Colonic mucosa (tissue), 4 donors: Measurements from ENCODE around the gene MARCHF11. TPM values are rescaled to one million over a fixed set of nuclear protein-coding genes. Genes with fewer than 3 reads are reported as not detected.

Experiments
- DNase-seq: peaks from one replicate; pipeline ENCODE4 v3.0.0-alpha.2; 2020
- H3K27ac ChIP-seq: fragments of 200-600 bp; one replicate; pipeline ENCODE4 v1.8.0; 2021
- H3K27me3 ChIP-seq: fragments of 200-600 bp; one replicate; pipeline ENCODE4 v1.8.0; 2021
- H3K36me3 ChIP-seq: fragments of 200-600 bp; one replicate; pipeline ENCODE4 v1.8.0; 2021
- H3K4me1 ChIP-seq: fragments of 200-600 bp; one replicate; pipeline ENCODE4 v1.8.0; 2021; ENCODE audit warnings: mild to moderate bottlenecking
- H3K4me3 ChIP-seq: fragments of 200-600 bp; one replicate; pipeline ENCODE4 v1.8.0; 2021
- H3K9ac ChIP-seq, 2 donors: one replicate each; pipeline ENCODE4 v1.7.0; 2013; ENCODE audit warnings: control low read depth in 2 of 2, low read depth in 2 of 2, low read length in 2 of 2
- H3K9me3 ChIP-seq: fragments of 200-600 bp; one replicate; pipeline ENCODE4 v1.8.0; 2021
- CTCF ChIP-seq: fragments of 200-600 bp; IDR thresholded peaks from one replicate; pipeline ENCODE4 v1.8.0; 2022; ENCODE audit warnings: antibody characterized with exemption, mild to moderate bottlenecking
- intact Hi-C: fragments of 100-400 bp; cut with DNase I; formaldehyde crosslinking; loops from one replicate; pipeline ENCODE4 v1.14.1; 2022
- total RNA-seq, 2 donors: library from RNA; stranded (reverse); fragmentation: NEBNext Ultra II Directional in 1 of 2; extraction: Animal tissue kit (Norgen Biotek cat#: 25700) in 1 of 2; gene quantifications; one replicate each; pipeline ENCODE4 v1.2.1, GENCODE V29; 2021
- donor health status: healthy.
- donor health status: DM: no; HTN: no; CAD: no.
- donor health status: DM: no; HTN: no; CAD: no.

The MARCHF11 gene
- total RNA-seq, 2 donors from 2014 or later = not detected

- H3K27ac ChIP-seq = no peak overlapping the region
- intact Hi-C loops = no loop called here
- no peak for TF ChIP-seq CTCF
- H3K4me1 ChIP-seq = no peaks in the 10 kb centered on the region
- H3K9me3 ChIP-seq = no peaks in the 10 kb centered on the region
- no peaks in the 10 kb centered on the region for H3K27me3 ChIP-seq
- H3K9ac ChIP-seq = no peak overlapping the region
- no peak overlapping the region for H3K4me3 ChIP-seq
- no peak for DNase-seq
- H3K36me3 ChIP-seq = no peaks in the 10 kb centered on the region
Measured at GRCh38 chr5:16067415-16067814, 112.2 kb downstream of the MARCHF11 start.

- intact Hi-C loops = no loop called here
- no peaks in the 10 kb centered on the region for H3K9me3 ChIP-seq
- no peaks in the 10 kb centered on the region for H3K27me3 ChIP-seq
- DNase-seq = no peak
- H3K27ac ChIP-seq = no peak overlapping the region
- no peaks in the 10 kb centered on the region for H3K4me1 ChIP-seq
- H3K9ac ChIP-seq = no peak overlapping the region
- TF ChIP-seq CTCF = no peak
- H3K4me3 ChIP-seq = no peak overlapping the region
- H3K36me3 ChIP-seq = no peaks in the 10 kb centered on the region
Measured at GRCh38 chr5:16066810-16067209, 112.8 kb downstream of the MARCHF11 start.

- intact Hi-C loops = no loop called here
- Histone ChIP-seq H3K4me3 (no peak overlapping the region), H3K27me3 (no peaks in the 10 kb centered on the region), H3K9ac (no peak overlapping the region), H3K36me3 (no peaks in the 10 kb centered on the region), H3K4me1 (no peaks in the 10 kb centered on the region), H3K27ac (no peak overlapping the region), H3K9me3 (no peaks in the 10 kb centered on the region)
- no peak for DNase-seq
- TF ChIP-seq CTCF = no peak
Measured at GRCh38 chr5:16066320-16066719, 113.3 kb downstream of the MARCHF11 start.

GRCh38 chr5:16065831-16066230, 113.8 kb downstream of the MARCHF11 start:
- H3K9ac ChIP-seq = no peak overlapping the region
- no peaks in the 10 kb centered on the region for H3K36me3 ChIP-seq
- no peaks in the 10 kb centered on the region for H3K9me3 ChIP-seq
- DNase-seq = no peak
- H3K4me1 ChIP-seq = no peaks in the 10 kb centered on the region
- no peak overlapping the region for H3K27ac ChIP-seq
- H3K27me3 ChIP-seq = no peaks in the 10 kb centered on the region
- intact Hi-C loops = no loop called here
- no peak for TF ChIP-seq CTCF
- no peak overlapping the region for H3K4me3 ChIP-seq

- no peak overlapping the region for H3K4me3 ChIP-seq
- TF ChIP-seq CTCF = no peak
- H3K27ac ChIP-seq = no peak overlapping the region
- no peaks in the 10 kb centered on the region for H3K36me3 ChIP-seq
- no peaks in the 10 kb centered on the region for H3K4me1 ChIP-seq
- H3K27me3 ChIP-seq = no peaks in the 10 kb centered on the region
- H3K9me3 ChIP-seq = no peaks in the 10 kb centered on the region
- intact Hi-C loops = no loop called here
- no peak overlapping the region for H3K9ac ChIP-seq
- DNase-seq = no peak
Measured at GRCh38 chr5:16064135-16064893, 115.3 kb downstream of the MARCHF11 start.
